ENCODE data around the gene ARHGAP10.
A peak's percentile ranks its signal among the peaks of the same experiment; 100 is the strongest.

The ARHGAP10 gene

GRCh38 chr4:147730333-147730732 is 1.6 kb upstream of the ARHGAP10 start:
- H3K4me3 ChIP-seq (ENCODE audit: low read depth, low read length) = no peak overlapping the region
- TF ChIP-seq, protein P1, sequence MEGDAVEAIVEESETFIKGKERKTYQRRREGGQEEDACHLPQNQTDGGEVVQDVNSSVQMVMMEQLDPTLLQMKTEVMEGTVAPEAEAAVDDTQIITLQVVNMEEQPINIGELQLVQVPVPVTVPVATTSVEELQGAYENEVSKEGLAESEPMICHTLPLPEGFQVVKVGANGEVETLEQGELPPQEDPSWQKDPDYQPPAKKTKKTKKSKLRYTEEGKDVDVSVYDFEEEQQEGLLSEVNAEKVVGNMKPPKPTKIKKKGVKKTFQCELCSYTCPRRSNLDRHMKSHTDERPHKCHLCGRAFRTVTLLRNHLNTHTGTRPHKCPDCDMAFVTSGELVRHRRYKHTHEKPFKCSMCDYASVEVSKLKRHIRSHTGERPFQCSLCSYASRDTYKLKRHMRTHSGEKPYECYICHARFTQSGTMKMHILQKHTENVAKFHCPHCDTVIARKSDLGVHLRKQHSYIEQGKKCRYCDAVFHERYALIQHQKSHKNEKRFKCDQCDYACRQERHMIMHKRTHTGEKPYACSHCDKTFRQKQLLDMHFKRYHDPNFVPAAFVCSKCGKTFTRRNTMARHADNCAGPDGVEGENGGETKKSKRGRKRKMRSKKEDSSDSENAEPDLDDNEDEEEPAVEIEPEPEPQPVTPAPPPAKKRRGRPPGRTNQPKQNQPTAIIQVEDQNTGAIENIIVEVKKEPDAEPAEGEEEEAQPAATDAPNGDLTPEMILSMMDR (IDR thresholded peaks at IDR 0.05; ENCODE audit: insufficient read depth, low read depth, low read length, missing control alignments) = no peak
- DNase-seq (ENCODE audit: low read depth) = no peak

GRCh38 chr4:147732518-147733235 is 789 bp downstream of the ARHGAP10 start:
- DNase-seq (ENCODE audit: low read depth) = peak; percentile 44
- peak overlapping the region; percentile 100 for H3K4me3 ChIP-seq (ENCODE audit: low read depth, low read length)
- TF ChIP-seq, protein P1 (IDR thresholded peaks at IDR 0.05; ENCODE audit: insufficient read depth, low read depth, low read length, missing control alignments) = no peak

DNA sequence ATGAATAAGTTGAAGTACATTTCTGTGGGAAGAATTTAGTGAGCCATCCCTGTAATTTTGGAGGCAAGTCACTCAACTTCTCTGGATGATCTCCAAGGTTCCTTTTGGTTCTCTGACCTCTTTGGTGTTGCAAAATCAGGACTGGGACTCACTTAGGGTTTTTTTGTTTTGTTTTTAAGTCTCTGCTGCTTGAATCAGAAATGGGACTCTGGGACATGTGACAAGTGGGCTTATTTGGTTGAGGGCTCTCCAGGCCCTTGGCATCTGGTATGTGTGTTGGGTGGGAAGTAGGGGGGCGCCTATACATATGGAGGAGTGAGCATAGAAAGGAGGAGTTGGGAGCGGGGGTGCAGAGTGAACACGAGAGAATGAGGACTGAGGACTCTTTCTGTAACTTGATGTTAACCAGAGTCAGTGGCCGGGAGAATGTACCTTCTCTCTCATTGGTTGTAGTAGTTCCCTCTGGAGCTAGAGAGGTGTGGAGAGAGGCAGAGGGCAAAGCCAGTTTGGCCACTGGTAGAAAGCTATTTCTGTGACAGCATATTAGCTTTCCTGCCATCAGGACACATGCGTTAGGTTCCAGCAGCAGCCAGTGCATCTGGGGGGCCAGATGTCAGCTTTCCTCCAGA is 1.9 kb downstream of the ARHGAP10 start:
- DNase-seq (ENCODE audit: low read depth) = peak; percentile 43
- H3K4me3 ChIP-seq (ENCODE audit: low read depth, low read length) = peak overlapping the region; percentile 100
- TF ChIP-seq, protein P1 (IDR thresholded peaks at IDR 0.05; ENCODE audit: insufficient read depth, low read depth, low read length, missing control alignments) = no peak

- DNase-seq (ENCODE audit: low read depth) = peak; percentile 53
- TF ChIP-seq, protein P1 (IDR thresholded peaks at IDR 0.05; ENCODE audit: insufficient read depth, low read depth, low read length, missing control alignments) = no peak
- peak overlapping the region; percentile 100 for H3K4me3 ChIP-seq (ENCODE audit: low read depth, low read length)
Observed at GRCh38 chr4:147734496-147734895, 2.6 kb downstream of the ARHGAP10 start.

- peak; percentile 71 for DNase-seq (ENCODE audit: low read depth)
- TF ChIP-seq, protein P1 (IDR thresholded peaks at IDR 0.05; ENCODE audit: insufficient read depth, low read depth, low read length, missing control alignments) = no peak
- peak overlapping the region; percentile 100 for H3K4me3 ChIP-seq (ENCODE audit: low read depth, low read length)
Observed at GRCh38 chr4:147735413-147736301, 3.8 kb downstream of the ARHGAP10 start.

- DNase-seq (ENCODE audit: low read depth) = peak; percentile 25
- TF ChIP-seq, protein P1 (IDR thresholded peaks at IDR 0.05; ENCODE audit: insufficient read depth, low read depth, low read length, missing control alignments) = no peak
- H3K4me3 ChIP-seq (ENCODE audit: low read depth, low read length) = peak overlapping the region; percentile 100
Observed at GRCh38 chr4:147736458-147736857, 4.6 kb downstream of the ARHGAP10 start.

Data from GM12865 (cell line).